Colon (tissue), 2 donors: ENCODE results near the gene PRCC.

Source experiments
- FAIRE-seq: peaks from 2 replicates; lab custom pipeline; 2012; peaks lifted over from hg19 to GRCh38; lab: Jason Lieb, UNC
- donor health status: control.
- donor health status: control.

The PRCC gene

DNA sequence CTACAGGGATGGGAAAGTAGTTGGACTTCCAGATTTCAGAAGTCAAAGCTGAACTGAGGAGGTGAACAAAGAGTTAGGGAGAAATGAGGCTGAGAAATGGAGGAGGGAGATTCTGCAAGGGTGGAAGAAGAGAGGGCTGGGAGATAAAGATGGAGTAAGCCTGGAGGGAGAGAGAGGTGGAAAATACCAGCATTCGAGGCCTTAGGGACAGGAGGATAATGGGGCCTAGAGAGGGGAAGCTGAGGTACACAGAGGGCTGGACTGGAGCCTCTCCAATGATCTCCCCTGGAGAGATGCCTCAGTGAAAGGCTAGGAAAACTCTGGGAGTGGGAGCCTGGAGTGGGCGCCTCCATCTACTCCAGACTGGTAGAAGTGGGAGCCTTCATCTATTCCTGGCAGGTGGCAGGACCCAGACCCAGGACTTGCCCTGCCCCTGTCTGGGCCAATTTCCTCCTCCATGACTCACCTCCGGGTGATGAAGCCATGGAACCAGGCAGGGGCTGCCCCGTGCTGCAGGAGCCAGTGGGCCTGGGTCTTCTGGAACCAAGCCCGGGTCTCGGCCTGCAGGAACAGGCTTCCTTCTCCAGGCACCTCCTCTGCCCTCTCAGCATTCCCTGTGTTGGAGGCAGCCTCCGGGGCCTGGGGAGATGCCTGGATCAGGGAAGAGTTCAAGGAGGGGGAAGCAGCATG, 47.4 kb downstream of the PRCC start:
- FAIRE-seq: no peak

DNA sequence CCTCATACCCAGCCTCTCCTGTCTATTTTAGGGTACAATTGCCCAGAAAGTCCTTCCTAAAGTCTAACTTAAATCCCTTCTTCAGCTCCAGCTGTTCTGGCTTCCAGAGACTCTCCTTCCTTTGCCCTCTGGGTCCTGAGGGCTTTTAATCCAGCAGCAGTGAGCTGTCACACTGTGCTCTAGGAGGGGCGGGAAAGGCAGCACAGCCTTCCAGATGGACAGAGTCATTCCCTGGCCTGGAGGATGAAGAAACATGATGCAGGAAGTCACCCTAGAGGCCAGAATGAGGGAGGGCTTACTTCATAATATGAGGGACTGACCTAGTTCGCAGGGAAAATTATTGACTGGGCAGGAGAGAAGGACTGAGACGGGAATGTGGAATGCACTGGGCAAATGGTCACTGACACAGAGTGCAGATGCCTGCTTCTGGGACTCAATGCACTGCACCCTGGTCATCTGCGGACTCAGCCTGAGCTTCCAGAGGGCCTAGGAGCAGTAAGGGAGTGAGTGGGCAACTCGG, 48.0 kb downstream of the PRCC start:
- FAIRE-seq: no peak

DNA sequence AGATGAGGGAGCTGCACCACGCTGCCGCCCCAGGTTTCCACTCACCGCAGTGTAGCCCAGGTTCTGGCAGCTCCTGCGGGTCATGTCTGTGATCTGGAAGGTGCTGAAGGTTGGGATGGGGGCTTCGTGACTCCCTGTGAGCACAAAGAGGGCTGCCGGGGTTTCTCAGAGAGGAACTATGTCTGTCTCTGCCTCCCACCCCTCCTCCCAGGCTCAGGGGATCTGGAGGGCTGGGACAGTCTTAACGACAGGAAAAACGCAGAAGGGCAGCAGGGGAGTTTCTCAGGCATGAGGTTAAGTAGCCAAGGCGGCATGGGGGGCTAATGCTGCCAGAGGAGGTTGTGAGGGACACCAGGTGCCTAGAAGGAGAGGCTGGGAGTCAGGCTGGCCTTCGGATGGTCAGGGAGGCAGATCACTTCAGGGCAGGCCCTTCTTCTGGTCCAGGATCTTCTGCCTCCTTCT, 48.7 kb downstream of the PRCC start:
- no peak for FAIRE-seq

DNA sequence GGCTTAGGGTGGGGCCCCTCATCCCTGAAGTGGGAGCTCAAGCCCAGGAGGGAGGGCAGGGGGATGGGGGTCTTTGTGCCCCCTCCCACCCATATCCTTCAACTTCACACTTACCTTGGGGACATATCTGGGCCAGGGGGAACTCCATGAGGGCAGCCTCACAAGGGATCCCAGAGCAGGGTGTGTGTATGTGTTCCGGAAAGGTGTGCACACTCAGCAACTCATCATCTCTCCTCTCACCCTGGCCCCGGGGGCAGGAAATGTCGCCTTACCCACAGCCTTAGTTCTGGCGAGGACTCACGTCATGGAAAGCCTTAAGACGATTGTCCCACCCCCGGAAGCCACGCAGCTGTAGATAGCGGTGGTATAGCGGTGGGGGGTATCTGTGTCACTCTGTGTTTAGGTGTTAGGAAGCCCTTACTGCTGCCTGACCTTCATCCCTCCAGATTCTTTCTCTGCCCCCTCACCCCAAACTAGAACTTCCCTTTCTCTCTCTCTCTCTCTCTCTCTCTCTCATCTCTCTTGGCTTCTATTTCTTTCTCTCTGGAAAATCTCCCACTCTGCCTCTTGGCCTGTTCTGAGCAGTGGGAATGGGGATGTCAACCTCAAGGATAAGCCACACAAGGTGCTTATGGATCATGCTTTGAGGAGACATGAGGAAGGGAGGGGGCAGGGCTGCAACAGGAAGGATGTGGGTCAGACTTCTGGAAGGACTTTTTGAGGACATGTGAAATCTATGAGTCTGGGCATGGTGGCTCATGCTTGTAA, 49.4 kb downstream of the PRCC start, which contains the start of gene SH2D2A:
TSS of gene SH2D2A (minus strand) at position 288 of the 768 bp plus-strand sequence. CDS start at position 148, 140 bp downstream.
- FAIRE-seq: no peak

DNA sequence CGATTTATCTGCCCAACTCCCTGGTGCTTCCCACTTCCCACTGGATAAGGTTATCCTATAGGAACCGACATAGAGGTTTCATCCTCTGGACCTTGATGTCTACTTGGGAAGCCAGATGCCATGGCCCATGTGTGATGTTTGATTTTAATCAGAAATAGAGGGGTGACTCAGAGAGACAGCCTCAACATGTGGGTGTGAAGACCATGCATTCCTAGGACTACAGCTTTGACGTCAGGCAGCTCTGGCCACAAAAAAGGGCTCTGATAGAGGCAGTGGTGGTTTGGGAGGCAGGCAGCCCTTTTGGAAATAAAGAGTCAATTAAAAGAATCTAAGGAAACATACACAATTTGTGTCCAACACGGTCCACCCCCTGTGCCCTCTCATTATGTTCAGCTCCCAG, 54.5 kb downstream of the PRCC start:
- FAIRE-seq: no peak

DNA sequence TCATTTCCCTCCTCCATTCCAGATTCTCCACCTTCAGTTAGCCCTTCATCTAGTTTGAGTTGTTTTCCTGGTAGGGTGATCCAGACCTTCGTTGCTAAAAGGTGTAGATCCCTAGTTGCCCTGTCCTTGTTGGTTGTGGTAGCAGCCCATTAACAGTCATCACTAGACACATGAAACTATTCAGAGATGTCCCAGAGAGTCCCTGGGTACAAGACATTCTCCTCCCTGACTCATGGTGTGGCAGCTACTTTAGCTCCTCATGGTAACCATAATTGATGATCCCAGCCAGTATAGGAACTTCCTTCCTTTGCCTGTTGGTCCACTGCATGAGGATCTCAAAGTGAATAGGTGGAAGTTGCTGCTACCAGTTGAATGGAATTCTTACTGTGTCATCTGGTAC, 55.3 kb downstream of the PRCC start:
- FAIRE-seq: no peak

DNA sequence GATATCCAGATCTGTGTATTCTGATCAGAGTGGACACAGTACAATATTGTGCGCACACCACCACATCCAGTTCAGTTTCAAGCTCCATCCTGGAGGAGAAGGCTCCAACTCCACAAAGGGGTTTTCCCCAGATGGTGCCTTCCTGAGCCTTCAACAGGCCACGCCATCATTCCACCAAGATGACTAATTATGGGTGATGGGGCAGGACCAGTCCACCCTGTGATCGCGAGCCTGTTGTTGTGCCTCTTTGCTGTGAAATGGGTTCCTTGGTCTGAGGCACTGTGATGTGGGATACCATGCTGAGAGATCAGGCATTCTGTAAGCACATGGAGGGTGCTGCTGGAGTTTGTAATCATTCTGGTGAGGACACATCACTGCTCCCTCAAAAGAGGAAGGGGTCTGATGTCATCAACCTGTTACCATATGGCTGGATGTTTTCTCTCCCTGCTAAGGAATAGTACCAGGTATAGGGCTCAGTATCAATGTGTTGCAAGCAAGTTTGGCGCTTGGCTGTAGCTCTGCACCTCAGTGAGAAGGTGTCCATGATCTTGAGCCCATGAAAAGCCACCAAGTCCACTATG, 56.0 kb downstream of the PRCC start:
- FAIRE-seq: no peak

DNA sequence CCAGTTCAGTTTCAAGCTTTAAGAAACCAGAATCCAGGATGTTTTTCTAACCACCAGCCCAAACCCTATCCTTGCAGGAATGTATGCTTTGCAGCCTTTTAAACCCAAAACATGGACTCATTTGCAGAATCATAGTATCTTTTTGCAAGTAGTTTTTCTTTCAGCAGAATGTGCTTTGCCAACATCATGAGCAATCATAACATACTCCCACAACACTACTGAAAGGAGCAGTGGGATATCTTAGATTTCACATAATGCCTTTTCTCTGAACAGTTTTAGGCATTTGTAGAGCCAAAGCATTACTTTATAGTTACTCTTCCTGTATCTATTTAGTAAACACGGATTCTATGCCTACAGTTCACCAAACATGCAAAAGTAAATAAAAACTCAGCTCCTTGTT, 59.3 kb downstream of the PRCC start:
- FAIRE-seq: no peak

DNA sequence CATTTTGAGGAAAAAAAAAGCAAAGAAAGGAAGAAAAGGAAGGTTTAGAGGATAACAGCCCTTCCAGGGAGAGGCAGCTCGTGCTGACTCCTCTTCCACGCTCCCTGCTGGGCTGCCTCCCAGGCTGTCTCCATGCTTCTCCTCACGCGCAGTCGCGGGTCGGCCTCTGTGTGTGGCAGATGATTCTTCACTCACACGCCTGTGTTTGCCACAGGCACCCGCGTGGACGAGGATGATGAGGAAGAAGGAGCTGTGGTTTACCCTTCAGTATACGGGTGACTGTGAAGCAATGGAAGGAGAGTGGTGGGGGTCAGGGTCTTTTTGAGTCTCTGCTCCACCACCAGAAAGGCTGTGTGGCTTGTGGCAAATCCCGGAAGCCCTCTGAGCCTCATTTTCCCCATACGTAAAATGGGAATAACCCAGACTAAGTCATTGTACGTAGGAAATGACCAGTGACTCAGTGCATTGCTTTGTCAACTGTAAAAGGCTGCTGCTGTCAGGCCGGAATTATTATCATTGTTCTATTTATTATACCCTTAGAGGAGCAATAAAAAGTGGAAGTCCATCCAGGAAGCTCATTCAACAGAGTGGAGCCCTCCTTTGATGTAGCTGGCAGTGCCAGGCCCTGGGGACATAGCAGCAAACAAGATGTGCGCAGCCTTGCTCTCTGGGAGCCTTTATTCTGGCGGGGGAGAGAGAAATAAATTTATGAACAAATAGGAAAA, 61.2 kb downstream of the PRCC start:
- FAIRE-seq: no peak

DNA sequence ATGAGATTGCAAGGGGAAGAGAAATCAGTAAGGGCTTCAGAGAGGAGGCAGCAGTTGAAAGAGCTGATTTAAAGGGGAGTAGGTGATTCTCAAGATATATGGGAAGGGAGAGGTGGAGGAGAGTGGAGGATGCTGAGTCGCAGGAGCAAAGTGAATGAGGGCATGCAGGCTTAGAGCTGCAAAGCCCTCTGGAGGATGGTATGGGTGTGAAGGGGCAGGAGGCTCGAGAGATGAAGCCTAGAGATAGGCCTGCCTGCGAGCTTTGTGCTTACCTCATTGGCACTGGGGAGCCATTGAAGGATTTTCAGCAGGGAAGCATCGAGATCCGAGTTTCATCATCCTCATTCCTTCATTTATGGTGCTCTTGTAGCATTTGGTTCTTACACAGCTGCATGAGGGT, 65.1 kb downstream of the PRCC start:
- no peak for FAIRE-seq

DNA sequence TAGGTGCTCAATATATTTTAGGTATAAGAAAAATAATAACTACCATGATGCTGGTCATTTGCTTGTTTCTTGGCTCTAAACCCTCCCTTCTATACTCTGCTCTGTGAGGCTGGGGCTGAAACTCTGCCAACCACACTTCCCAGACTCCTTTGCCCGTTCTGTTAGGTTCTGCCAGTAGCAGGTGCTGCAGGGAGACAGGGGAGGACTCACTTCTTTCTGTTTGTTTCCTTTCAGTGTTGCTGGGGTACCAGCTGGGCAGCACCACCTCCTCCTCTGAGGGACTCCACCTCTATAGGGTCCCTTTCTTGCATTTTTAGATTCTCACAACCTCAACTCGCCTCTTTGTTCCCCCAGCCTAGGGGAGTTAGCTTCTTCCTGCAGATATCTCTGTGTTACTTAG, 66.3 kb downstream of the PRCC start:
- FAIRE-seq: no peak

DNA sequence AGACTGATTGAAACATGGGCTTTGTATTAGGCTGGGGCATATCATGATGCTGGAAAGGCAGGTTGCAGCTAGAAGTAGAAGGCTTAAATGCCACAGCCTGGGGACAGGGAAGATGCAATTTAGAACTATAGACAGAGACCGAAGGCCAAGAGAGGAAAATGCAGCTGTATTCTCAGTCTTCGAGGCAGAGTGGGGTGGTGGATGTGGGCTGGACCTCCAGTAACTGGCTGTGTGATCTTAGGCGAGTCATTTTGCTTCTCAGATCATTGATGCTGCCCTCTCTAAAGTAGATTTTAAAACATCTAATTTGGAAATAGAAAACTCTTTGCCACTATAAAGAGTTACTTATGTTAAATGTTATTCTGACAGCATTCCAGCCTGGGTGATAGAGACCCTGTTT, 67.0 kb downstream of the PRCC start:
- FAIRE-seq: no peak

DNA sequence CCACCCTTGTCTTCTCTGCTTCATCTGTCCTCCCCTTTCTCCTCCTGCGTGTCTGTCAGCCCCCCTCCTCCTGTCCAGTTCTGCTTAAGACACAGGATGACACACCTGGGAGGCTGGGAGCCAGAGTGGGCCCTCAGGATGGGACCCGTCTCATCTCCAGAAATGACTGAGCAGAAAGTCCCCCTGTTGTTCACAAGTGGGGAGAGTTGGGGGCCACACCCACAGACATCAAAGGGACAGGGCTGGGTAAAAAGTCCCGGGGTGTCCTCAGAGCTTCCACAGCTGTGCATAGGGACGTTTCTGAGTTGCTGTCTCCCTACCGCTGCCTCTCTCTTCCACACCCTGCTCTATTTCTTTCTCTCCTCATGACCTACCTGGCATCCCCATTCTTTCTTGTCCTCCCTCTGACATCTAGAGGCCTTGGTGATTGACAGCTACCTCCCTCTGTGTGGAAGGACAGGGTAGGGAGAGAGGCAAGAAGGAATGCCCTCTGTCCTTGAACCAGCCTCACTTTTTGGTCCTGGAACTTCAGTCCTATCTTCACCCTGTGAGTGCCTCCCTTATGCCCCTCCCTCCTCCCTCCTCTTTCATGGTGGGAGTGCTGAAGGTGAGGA, 68.8 kb downstream of the PRCC start:
- no peak for FAIRE-seq

DNA sequence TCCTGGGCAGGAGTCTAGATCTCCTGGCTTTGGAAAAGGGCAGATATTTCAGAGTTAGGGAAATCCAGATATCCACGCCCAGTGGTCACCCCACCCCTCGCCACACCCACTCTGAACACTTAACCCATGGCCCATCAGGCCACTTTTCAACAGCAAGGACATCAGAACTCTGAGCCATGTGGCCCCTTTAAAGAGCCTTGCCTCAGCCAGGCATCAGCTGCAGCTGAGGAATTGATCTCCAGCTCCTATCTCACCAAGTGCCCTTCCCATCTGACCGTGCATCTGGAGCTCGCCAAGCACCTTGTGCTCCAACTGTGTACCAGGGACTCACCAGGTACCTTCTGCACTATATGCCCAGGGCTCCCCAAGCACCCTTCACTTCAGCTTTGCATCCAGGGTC, 69.6 kb downstream of the PRCC start:
- FAIRE-seq: no peak

DNA sequence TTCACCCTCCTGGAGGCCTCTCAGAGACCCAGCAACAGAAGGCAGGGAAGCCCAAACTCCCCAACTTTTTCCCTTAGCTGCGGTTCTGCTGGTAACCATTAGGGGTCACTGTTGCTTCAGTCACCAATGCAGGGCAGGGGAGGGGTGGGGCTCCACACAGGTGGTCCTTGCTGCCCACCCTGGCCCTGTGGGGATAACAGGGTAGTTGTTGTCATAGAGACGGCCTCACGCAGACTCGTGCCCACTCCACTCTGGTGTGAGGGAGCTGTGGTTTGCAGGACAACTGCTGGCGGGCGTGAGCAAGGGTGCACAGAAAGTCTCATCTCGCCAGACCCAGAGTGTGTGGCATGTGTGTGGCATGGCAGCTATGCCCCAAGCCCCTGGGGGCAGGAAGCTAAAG, 71.6 kb downstream of the PRCC start:
- no peak for FAIRE-seq

DNA sequence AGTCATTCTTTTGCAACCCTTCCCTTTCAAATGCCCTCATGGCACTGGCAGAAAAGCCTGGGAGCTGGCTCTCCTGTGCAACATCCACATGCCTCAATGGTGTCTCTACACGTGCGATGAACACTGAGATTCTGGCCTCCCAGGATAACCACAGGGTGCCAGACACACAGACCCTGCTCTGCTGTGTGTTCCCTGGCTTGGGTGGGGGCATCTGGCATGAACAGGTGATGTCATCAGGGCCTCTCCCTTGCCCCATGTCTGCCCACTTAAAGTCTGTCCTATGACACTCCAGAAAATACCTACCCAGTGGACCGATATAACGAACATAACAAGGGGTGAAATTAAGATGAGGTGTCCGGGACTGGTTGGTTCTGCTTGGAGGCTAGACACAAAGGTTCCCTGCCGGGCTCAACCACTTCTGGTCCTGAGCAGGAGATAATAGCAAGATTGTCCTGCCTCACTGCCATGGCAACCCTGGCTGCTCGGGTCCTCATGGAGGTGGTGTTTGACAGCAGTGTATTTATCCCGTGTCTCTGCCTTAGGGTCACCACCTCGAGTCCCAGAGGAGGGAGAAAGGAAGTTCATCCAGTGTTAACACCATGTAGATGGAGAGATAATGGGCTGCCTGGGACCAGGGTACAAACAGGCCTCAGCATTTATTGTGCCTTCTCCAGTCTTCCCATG, 72.2 kb downstream of the PRCC start:
- FAIRE-seq: no peak

DNA sequence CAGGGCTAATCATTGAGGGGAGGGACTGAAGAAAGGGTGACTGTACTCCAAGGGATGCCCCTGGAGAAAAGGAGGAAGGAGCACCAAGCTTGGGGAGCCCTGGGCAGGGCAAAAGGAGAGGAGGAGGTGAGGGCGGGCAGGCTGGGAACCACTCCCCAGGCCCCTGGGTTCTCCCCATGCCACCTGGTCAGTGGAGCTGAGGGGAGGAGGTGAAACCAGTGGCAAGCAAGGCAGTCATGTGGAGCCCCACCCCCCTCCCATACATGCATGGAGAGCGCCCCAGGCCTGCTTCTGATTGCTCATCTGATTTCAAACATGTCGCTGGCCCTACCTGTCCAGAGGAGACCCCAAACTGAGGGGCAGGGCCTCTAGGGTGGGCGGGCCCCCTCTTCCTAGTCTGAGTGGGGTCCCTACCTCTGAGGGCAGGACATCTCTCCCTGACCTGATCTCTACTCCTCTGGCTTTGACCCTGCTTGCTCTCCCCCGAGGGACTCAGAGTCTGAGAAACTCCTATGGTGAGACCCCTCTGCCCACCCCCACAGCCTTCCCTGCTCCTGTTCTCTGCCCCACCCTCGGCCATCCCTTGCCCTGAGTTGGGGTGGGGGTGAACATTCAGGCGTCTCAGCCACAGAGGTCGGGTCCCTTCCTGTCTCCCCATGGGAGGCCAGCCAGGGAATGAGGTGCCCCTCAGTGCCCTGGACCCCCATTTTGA, 73.0 kb downstream of the PRCC start:
- FAIRE-seq: no peak

DNA sequence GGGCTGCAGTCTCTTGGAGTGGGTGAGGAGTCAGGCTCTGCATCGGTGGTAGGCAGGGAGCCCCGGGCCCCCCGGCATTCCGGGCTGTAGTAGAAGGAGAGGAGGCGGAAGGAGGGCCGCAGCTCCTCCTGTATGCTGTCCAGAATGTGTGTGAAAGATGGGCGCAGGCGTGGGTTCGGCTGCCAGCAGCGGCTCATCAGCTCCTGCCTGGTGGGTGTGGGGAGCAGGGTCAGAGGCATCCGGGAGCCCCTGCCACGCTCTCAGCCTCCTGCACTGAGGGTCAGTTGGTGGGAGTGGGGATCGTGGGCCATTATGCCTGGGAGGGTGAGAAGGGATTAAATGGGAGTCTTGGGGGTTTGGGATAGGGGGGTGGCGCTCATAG, 73.6 kb downstream of the PRCC start:
- FAIRE-seq: no peak

DNA sequence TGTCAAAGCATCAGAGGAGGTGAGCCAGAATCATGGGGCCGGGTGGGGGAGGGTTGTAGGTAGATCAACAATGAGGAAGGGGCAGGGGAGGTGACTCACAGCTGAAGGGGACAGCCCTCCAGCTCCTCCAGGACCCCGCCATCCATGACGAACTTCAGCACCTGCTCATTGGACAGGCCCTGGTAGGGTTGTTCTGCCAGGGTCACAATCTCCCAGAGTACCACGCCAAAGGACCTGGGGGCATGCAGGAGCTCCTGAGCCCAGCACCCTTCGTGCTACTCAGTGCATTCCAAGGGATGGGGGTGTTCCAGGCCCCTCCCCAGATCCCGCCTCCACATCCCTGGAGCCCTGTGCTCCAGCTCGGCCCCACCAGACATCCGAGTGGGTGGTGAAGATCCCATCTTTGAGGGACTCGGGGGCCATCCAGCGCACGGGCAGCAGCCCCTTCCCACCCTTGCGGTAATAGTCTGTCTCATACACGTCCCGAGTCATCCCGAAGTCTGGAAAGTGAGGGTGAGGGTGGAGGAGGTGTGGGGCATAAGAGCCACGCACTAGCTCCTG, 74.0 kb downstream of the PRCC start:
- no peak for FAIRE-seq

DNA sequence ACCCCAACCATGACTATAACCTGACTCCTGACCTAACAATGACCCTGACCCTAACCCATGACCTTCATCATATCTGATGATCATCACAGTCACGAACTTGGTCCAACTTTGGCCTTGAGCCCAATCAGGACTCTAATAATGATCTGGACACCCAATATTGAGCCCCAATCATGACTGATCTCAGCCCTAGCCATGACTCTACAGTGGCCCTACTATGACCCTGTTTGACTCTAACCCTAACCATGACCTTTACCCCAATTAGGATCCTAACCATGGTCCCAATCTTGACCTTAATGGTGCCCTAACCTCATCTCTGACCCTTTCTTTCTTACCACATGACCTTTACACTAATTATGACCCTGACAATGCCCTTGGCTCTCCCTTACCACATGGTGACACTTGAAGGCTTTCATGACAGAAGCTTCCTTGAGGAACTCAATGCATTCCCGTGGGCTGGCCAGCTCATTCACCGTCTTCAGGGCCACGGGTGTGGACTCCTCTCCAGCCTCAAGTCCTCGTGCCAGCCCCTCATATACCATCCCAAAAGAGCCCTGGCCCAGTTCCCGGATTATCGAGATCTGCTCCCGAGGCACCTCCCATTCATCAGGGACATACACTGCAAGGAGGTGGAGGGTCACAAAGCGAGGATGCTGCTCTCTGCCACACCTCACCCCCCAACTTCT, 75.4 kb downstream of the PRCC start:
- FAIRE-seq: no peak
